GM12878 (cell line): Measurements from ENCODE around the gene NUTM2F. TPM values are rescaled to one million over a fixed set of nuclear protein-coding genes. Genes with fewer than 3 reads are reported as not detected.

Source experiments
- ATAC-seq: fragments of 200-7000 bp; cut with Tn5 transposase; 3 replicates; pipeline ENCODE4 v1.9.1; 2020; ENCODE audit warnings: mild to moderate bottlenecking, moderate library complexity
- BruUV-seq: library from RNA; stranded (reverse); fragments of 400-500 nt; replicated peaks from 2 replicates; lab custom pipeline; 2021; lab: Mats Ljungman, UMichigan
- CTCF ChIA-PET: fragments of 300-600 bp; sonication (Branson Sonifier 250); formaldehyde crosslinking; extraction: SDS; loops from one replicate; lab custom pipeline; 2021; ENCODE audit warnings: inconsistent platforms; lab: Yijun Ruan, JAX
- POLR2A ChIA-PET: fragments of 350-600 bp; formaldehyde crosslinking; extraction: SDS; loops from one replicate; lab custom pipeline; 2021; ENCODE audit warnings: inconsistent platforms; lab: Charles Lee
- RAD21 ChIA-PET: fragments of 300-600 bp; sonication (Branson Sonifier 250); formaldehyde crosslinking; loops from one replicate; lab custom pipeline; 2023; ENCODE audit warnings: antibody characterized with exemption; ENCODE audit not compliant: unreplicated experiment; lab: Charles Lee
- SMC1A ChIA-PET: fragments of 300-600 bp; sonication (Branson Sonifier 250); formaldehyde crosslinking; loops from one replicate; lab custom pipeline; 2023; ENCODE audit not compliant: unreplicated experiment, uncharacterized antibody; lab: Charles Lee
- DNase-seq: peaks from one replicate; pipeline ENCODE4 v3.0.0-alpha.2; 2011; ENCODE audit warnings: low read depth, low spot score
- FAIRE-seq: peaks from 3 replicates; lab custom pipeline; 2011; peaks lifted over from hg19 to GRCh38; lab: Jason Lieb, UNC
- H2AFZ ChIP-seq: 2 replicates; pipeline ENCODE4 v1.6.0; 2011; ENCODE audit warnings: low read depth, low read length, control low read depth; ENCODE audit not compliant: control insufficient read depth
- H3K27ac ChIP-seq: 2 replicates; pipeline ENCODE4 v1.5.1; 2011; ENCODE audit warnings: control low read depth; ENCODE audit not compliant: control insufficient read depth, insufficient read depth
- H3K27me3 ChIP-seq, 2 experiments: replicated peaks in 1 of 2; 2 replicates each; pipeline versions ENCODE4 v1.6.0 to v1.6.1; 2011; ENCODE audit warnings: low read length in 1 of 2; ENCODE audit not compliant: control insufficient read depth in 2 of 2, insufficient read depth in 2 of 2
- H3K36me3 ChIP-seq, 2 experiments: 2 replicates each; pipeline ENCODE4 v1.5.1; 2011; ENCODE audit warnings: low read length in 1 of 2; ENCODE audit not compliant: control insufficient read depth in 2 of 2, insufficient read depth in 2 of 2
- H3K4me1 ChIP-seq: 2 replicates; pipeline ENCODE4 v1.6.1; 2011; ENCODE audit warnings: mild to moderate bottlenecking, low read length, moderate library complexity, mixed read lengths; ENCODE audit not compliant: control insufficient read depth, insufficient read depth
- H3K4me2 ChIP-seq: 2 replicates; pipeline ENCODE4 v1.6.0; 2011; ENCODE audit warnings: control low read depth; ENCODE audit not compliant: control insufficient read depth, insufficient read depth
- H3K4me3 ChIP-seq: fragments of 200-600 bp; sonication (generic); 2 replicates; pipeline ENCODE4 v1.5.1; 2016
- H3K79me2 ChIP-seq: 2 replicates; pipeline ENCODE4 v1.6.0; 2011; ENCODE audit warnings: low read length; ENCODE audit not compliant: control insufficient read depth, insufficient read depth
- H3K9ac ChIP-seq: 2 replicates; pipeline ENCODE4 v1.8.0; 2011; ENCODE audit warnings: low read length, control low read depth, mixed read lengths; ENCODE audit not compliant: control insufficient read depth, insufficient read depth
- H3K9me3 ChIP-seq: replicated peaks from 3 replicates; pipeline ENCODE4 v1.5.1; 2011; ENCODE audit warnings: mild to moderate bottlenecking, low read length; ENCODE audit not compliant: control insufficient read depth, insufficient read depth
- H4K20me1 ChIP-seq: 2 replicates; pipeline ENCODE4 v1.6.0; 2011; ENCODE audit not compliant: control insufficient read depth, insufficient read depth
- ETV6 ChIP-seq, 2 experiments: fragments of 450-650 bp in 1 of 2; IDR thresholded peaks in 1 of 2; conservative IDR thresholded peaks in 1 of 2; 2 replicates each; pipeline ENCODE4 v1.6.1; 2014; ENCODE audit warnings: antibody characterized with exemption in 1 of 2, borderline replicate concordance in 1 of 2, low read depth in 1 of 2, mild to moderate bottlenecking in 1 of 2, moderate library complexity in 1 of 2
- EZH2 ChIP-seq: IDR thresholded peaks from 2 replicates; pipeline ENCODE4 v1.6.1; 2012; ENCODE audit warnings: low read depth, mild to moderate bottlenecking, control low read depth, inconsistent platforms, low read length, borderline replicate concordance; ENCODE audit not compliant: control insufficient read depth
- PAX5 ChIP-seq: IDR thresholded peaks from 2 replicates; pipeline ENCODE4 v1.6.1; 2011; ENCODE audit warnings: low read depth, low read length, borderline replicate concordance
- SMAD1 ChIP-seq: fragments of 450-650 bp; IDR thresholded peaks from 2 replicates; pipeline ENCODE4 v1.6.1; 2018; ENCODE audit warnings: mild to moderate bottlenecking, low read depth; ENCODE audit not compliant: partially characterized antibody
- WGBS: methylation state at CpG from one replicate; pipeline ENCODE4 v1.1.6; 2016; ENCODE audit warnings: low lambda C conversion rate; ENCODE audit not compliant: insufficient replicate concordance, insufficient coverage; ENCODE audit errors: missing lambda C conversion rate; 5-methylcytosine and 5-hydroxymethylcytosine counted together
- in situ Hi-C: fragments of 300-500 bp; cut with MboI; formaldehyde crosslinking; loops from 9 replicates; pipeline ENCODE4 v1.14.3; 2018; ENCODE audit warnings: mixed read lengths
- intact Hi-C: fragments of 100-400 bp; cut with micrococcal nuclease; formaldehyde crosslinking; loops from one replicate; pipeline ENCODE4 v1.14.2; 2022; ENCODE audit not compliant: unreplicated experiment
- polyA plus RNA-seq, 11 experiments: library from polyadenylated mRNA; depleted of rRNA in 4 of 11; unstranded in 6 of 11; stranded (reverse) in 5 of 11; fragments of >200 nt; fragmentation: Nextera tagmentation in 4 of 11; fragmentation: Illumina TruSeq in 1 of 11; extraction: Ambion mirVana in 4 of 11; extraction: Trizol in 1 of 11; gene quantifications; 1 replicate in 1 of 11; 2 replicates in 10 of 11; pipeline versions ENCODE4 v1.2.1 to v1.2.3, GENCODE V29; 2011 to 2016; ENCODE audit warnings: inconsistent platforms in 2 of 11, missing spikeins in 2 of 11, low read depth in 1 of 11
- total RNA-seq, 4 experiments: library from RNA; depleted of rRNA in 3 of 4; stranded (reverse); fragments of >200 nt in 3 of 4; fragmentation: Illumina TruSeq in 1 of 4; extraction: Trizol in 1 of 4; gene quantifications; 2 replicates each; pipeline versions ENCODE4 v1.2.1 to v1.2.3, GENCODE V29; 2013 to 2021
- TF ChIP-seq, protein P1 (sequence below): IDR thresholded peaks from 2 replicates; pipeline ENCODE4 v1.6.1; 2012; ENCODE audit warnings: low read depth, low read length, improper control_type of control experiment
- TF ChIP-seq, protein P2 (sequence below), 3 experiments: IDR thresholded peaks in 2 of 3; conservative IDR thresholded peaks in 1 of 3; 2 replicates each; pipeline ENCODE4 v1.5.1; 2011; ENCODE audit warnings: low read depth in 3 of 3, low read length in 3 of 3, mild to moderate bottlenecking in 3 of 3, control low read depth in 2 of 3, moderate library complexity in 2 of 3, inconsistent platforms in 1 of 3, mixed read lengths in 1 of 3; ENCODE audit not compliant: control insufficient read depth in 2 of 3, insufficient read depth in 1 of 3; ENCODE audit errors: extremely low read depth in 1 of 3
- TF ChIP-seq, protein P3 (sequence below): fragments of 450-650 bp; IDR thresholded peaks from 2 replicates; pipeline ENCODE4 v1.6.1; 2018; ENCODE audit warnings: borderline replicate concordance, mild to moderate bottlenecking; ENCODE audit not compliant: partially characterized antibody
- TF ChIP-seq, protein P4 (sequence below): IDR thresholded peaks from 2 replicates; pipeline ENCODE4 v1.6.1; 2011; ENCODE audit warnings: borderline replicate concordance, low read depth, mild to moderate bottlenecking, moderate library complexity, mixed read lengths, low read length; ENCODE audit not compliant: insufficient read depth; ENCODE audit errors: extremely low read length
- TF ChIP-seq, protein P5 (sequence below): IDR thresholded peaks from 2 replicates; pipeline ENCODE4 v1.6.1; 2011; ENCODE audit warnings: borderline replicate concordance, low read depth, mild to moderate bottlenecking, moderate library complexity, low read length; ENCODE audit not compliant: insufficient read depth, poor library complexity, severe bottlenecking
- TF ChIP-seq, protein P6 (sequence below): IDR thresholded peaks from 2 replicates; pipeline ENCODE4 v1.6.1; 2012; ENCODE audit warnings: mild to moderate bottlenecking, low read depth, low read length

Gene NUTM2F
- total and polyA plus RNA-seq, 10 of the 15 experiments (the other 5 are each of a cell fraction or from before 2014, with no cell fraction given): not detected

DNA sequence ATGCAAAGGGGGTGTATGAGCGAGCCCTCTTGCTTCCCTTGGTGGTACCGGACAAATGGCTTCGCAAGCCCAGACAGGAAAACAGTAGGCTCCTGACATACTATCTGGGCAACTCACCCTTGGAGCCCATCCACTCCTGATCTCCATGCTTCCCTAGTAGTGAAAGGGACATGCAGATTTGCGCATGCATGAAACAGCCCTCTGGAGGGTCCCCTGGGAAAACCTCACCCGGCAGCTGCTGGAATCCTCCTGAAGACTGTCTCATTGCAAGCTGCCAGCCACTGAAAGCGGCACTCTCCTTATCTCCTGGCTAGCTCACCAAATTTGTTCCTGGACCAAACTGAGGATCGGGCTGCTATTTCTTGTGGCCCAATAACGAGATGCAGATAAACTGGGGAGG is 59.2 kb downstream of the NUTM2F start:
- intact Hi-C loops (no loop called here), in situ Hi-C loops (no loop called here)
- TF ChIP-seq, protein P1, sequence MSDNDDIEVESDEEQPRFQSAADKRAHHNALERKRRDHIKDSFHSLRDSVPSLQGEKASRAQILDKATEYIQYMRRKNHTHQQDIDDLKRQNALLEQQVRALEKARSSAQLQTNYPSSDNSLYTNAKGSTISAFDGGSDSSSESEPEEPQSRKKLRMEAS: no peak
- no peak for TF ChIP-seq ETV6 (conservative IDR thresholded peaks at IDR 0.05 in 1 of 2, IDR thresholded peaks at IDR 0.05 in 1 of 2; ENCODE audit: borderline replicate concordance in 1 of 2, low read depth in 1 of 2)
- TF ChIP-seq, protein P2, sequence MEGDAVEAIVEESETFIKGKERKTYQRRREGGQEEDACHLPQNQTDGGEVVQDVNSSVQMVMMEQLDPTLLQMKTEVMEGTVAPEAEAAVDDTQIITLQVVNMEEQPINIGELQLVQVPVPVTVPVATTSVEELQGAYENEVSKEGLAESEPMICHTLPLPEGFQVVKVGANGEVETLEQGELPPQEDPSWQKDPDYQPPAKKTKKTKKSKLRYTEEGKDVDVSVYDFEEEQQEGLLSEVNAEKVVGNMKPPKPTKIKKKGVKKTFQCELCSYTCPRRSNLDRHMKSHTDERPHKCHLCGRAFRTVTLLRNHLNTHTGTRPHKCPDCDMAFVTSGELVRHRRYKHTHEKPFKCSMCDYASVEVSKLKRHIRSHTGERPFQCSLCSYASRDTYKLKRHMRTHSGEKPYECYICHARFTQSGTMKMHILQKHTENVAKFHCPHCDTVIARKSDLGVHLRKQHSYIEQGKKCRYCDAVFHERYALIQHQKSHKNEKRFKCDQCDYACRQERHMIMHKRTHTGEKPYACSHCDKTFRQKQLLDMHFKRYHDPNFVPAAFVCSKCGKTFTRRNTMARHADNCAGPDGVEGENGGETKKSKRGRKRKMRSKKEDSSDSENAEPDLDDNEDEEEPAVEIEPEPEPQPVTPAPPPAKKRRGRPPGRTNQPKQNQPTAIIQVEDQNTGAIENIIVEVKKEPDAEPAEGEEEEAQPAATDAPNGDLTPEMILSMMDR (IDR thresholded peaks at IDR 0.05 in 2 of 3, conservative IDR thresholded peaks at IDR 0.05 in 1 of 3; ENCODE audit: control insufficient read depth in 2 of 3, extremely low read depth in 1 of 3, insufficient read depth in 1 of 3, low read depth in 3 of 3, low read length in 3 of 3): no peak
- TF ChIP-seq, protein P3, sequence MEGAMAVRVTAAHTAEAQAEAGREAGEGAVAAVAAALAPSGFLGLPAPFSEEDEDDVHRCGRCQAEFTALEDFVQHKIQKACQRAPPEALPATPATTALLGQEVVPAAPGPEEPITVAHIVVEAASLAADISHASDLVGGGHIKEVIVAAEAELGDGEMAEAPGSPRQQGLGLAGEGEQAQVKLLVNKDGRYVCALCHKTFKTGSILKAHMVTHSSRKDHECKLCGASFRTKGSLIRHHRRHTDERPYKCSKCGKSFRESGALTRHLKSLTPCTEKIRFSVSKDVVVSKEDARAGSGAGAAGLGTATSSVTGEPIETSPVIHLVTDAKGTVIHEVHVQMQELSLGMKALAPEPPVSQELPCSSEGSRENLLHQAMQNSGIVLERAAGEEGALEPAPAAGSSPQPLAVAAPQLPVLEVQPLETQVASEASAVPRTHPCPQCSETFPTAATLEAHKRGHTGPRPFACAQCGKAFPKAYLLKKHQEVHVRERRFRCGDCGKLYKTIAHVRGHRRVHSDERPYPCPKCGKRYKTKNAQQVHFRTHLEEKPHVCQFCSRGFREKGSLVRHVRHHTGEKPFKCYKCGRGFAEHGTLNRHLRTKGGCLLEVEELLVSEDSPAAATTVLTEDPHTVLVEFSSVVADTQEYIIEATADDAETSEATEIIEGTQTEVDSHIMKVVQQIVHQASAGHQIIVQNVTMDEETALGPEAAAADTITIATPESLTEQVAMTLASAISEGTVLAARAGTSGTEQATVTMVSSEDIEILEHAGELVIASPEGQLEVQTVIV: no peak
- TF ChIP-seq, protein P4, sequence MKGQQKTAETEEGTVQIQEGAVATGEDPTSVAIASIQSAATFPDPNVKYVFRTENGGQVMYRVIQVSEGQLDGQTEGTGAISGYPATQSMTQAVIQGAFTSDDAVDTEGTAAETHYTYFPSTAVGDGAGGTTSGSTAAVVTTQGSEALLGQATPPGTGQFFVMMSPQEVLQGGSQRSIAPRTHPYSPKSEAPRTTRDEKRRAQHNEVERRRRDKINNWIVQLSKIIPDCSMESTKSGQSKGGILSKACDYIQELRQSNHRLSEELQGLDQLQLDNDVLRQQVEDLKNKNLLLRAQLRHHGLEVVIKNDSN: no peak
- no peak for TF ChIP-seq EZH2
- no peak for TF ChIP-seq SMAD1
- TF ChIP-seq, protein P5, sequence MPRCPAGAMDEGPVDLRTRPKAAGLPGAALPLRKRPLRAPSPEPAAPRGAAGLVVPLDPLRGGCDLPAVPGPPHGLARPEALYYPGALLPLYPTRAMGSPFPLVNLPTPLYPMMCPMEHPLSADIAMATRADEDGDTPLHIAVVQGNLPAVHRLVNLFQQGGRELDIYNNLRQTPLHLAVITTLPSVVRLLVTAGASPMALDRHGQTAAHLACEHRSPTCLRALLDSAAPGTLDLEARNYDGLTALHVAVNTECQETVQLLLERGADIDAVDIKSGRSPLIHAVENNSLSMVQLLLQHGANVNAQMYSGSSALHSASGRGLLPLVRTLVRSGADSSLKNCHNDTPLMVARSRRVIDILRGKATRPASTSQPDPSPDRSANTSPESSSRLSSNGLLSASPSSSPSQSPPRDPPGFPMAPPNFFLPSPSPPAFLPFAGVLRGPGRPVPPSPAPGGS: no peak
- TF ChIP-seq PAX5: no peak
- TF ChIP-seq, protein P6, sequence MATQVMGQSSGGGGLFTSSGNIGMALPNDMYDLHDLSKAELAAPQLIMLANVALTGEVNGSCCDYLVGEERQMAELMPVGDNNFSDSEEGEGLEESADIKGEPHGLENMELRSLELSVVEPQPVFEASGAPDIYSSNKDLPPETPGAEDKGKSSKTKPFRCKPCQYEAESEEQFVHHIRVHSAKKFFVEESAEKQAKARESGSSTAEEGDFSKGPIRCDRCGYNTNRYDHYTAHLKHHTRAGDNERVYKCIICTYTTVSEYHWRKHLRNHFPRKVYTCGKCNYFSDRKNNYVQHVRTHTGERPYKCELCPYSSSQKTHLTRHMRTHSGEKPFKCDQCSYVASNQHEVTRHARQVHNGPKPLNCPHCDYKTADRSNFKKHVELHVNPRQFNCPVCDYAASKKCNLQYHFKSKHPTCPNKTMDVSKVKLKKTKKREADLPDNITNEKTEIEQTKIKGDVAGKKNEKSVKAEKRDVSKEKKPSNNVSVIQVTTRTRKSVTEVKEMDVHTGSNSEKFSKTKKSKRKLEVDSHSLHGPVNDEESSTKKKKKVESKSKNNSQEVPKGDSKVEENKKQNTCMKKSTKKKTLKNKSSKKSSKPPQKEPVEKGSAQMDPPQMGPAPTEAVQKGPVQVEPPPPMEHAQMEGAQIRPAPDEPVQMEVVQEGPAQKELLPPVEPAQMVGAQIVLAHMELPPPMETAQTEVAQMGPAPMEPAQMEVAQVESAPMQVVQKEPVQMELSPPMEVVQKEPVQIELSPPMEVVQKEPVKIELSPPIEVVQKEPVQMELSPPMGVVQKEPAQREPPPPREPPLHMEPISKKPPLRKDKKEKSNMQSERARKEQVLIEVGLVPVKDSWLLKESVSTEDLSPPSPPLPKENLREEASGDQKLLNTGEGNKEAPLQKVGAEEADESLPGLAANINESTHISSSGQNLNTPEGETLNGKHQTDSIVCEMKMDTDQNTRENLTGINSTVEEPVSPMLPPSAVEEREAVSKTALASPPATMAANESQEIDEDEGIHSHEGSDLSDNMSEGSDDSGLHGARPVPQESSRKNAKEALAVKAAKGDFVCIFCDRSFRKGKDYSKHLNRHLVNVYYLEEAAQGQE: no peak
- no peak for FAIRE-seq
- no peaks in the 10 kb centered on the region for H3K9me3 ChIP-seq
- H3K4me1 ChIP-seq: no peaks in the 10 kb centered on the region
- no TSS peak for BruUV-seq
- ChIA-PET CTCF (interaction anchor here (0.7 kb wide), 1 partner anchor 1071 kb away, joined by 3 read pairs; no protein-coding TSS in a partner anchor), SMC1A (no interaction called here), POLR2A (no interaction called here), RAD21 (no interaction called here)
- H3K27ac ChIP-seq: no peak overlapping the region
- ATAC-seq: peak; percentile 31; the same call in 2 of the 3 replicates
- DNase-seq: no peak
- H2AFZ ChIP-seq: no peak overlapping the region
- H3K9ac ChIP-seq: no peak overlapping the region
- H3K27me3 ChIP-seq: no peaks in the 10 kb centered on the region
- no peak overlapping the region for H3K4me3 ChIP-seq
- H4K20me1 ChIP-seq: no peaks in the 10 kb centered on the region
- no peak overlapping the region for H3K4me2 ChIP-seq
- 100% methylated on average over 7 of the region's 8 CpGs for WGBS
- 0 out of 4 replicates have a peak, but pooled peaks cover 0 to 1% of the 10 kb centered on the region in 2 experiments for H3K36me3 ChIP-seq
- H3K79me2 ChIP-seq: peaks cover 6% of the 10 kb centered on the region; the same call in 1 of the 2 replicates
